Body of pancreas (tissue), 4 donors: ENCODE results near the gene PRKCB. TPM values are rescaled to one million over a fixed set of nuclear protein-coding genes. Genes with fewer than 3 reads are reported as not detected.

Experiments used
- ATAC-seq: fragments of 150-250 bp; one replicate; pipeline ENCODE4 v1.9.1; 2016
- DNase-seq, 4 donors: peaks; one replicate each; pipeline ENCODE4 v3.0.0-alpha.2; 2019
- H3K27ac ChIP-seq, 4 donors: fragments of 200-600 bp; sonication (generic); 1 replicate in 3 of 4; 2 replicates in 1 of 4; pipeline versions ENCODE4 v1.5.1 to v1.6.1; 2016 to 2019; ENCODE audit warnings: mild to moderate bottlenecking in 1 of 4, mixed read lengths in 1 of 4, moderate library complexity in 1 of 4
- H3K27me3 ChIP-seq, 2 donors: fragments of 200-600 bp; sonication (generic); one replicate each; pipeline ENCODE4 v1.6.0; 2016; ENCODE audit warnings: mild to moderate bottlenecking in 1 of 2
- H3K36me3 ChIP-seq, 2 donors: fragments of 200-600 bp; sonication (generic); replicated peaks in 1 of 2; 2 replicates each; pipeline ENCODE4 v1.5.1; 2016; ENCODE audit warnings: low read depth in 2 of 2; ENCODE audit not compliant: insufficient read depth in 1 of 2
- H3K4me1 ChIP-seq: fragments of 200-600 bp; sonication (generic); one replicate; pipeline ENCODE4 v1.6.0; 2016
- H3K4me3 ChIP-seq, 2 donors: fragments of 200-600 bp; sonication (generic); 1 replicate in 1 of 2; 2 replicates in 1 of 2; pipeline ENCODE4 v1.5.1; 2016 to 2019
- H3K9me3 ChIP-seq, 3 donors: fragments of 200-600 bp; sonication (generic); 1 replicate in 2 of 3; 2 replicates in 1 of 3; pipeline ENCODE4 v1.5.1; 2016
- POLR2A ChIP-seq, 3 donors: fragments of 450-650 bp; IDR thresholded peaks; one replicate each; pipeline ENCODE4 v1.6.1; 2016; ENCODE audit warnings: antibody characterized with exemption in 3 of 3, mild to moderate bottlenecking in 2 of 3
- WGBS, 2 donors: methylation state at CpG; one replicate each; pipeline ENCODE4 v1.1.5; 2017; 5-methylcytosine and 5-hydroxymethylcytosine counted together
- intact Hi-C: fragments of 100-400 bp; cut with DNase I; formaldehyde crosslinking; loops from one replicate; pipeline ENCODE4 v1.15.1; 2023
- total RNA-seq, 2 donors: library from RNA; depleted of rRNA; stranded (reverse); fragments of >200 nt; gene quantifications; one replicate each; pipeline ENCODE4 v1.1.0, GENCODE V29; 2016
- TF ChIP-seq, protein P1 (sequence below), 7 experiments: fragments of 450-650 bp in 4 of 7; fragments of 200-600 bp in 3 of 7; sonication (generic) in 3 of 7; IDR thresholded peaks; one replicate each; pipeline ENCODE4 v1.5.1; 2016 to 2019; ENCODE audit warnings: antibody characterized with exemption in 7 of 7

Gene PRKCB
- total RNA-seq, 2 donors from 2014 or later = 0.33 to 10.6 TPM

DNA sequence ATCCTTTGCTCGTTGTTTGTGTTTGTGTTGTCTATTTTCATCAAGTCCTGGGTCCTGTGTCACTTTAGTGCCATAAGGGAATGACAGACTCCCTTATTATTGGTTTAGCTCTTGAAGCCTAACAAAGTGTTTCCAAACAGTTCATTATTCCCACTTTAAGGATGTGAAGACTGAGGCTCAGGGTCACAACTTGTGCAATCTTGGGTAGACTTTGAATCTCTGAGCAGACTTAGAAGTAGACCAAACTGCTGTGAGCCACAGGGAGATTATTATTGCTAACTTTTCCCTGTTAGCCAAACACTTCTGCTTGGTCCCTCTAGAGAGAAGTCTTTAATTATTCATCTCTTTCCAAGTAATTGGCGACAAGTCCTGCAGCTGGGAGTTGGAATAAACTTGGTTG lies 31.8 kb downstream of the PRKCB start:
- DNase-seq = no peak
- Histone ChIP-seq H3K36me3 (no peaks in the 10 kb centered on the region), H3K4me3 (no peak overlapping the region), H3K27me3 (no peaks in the 10 kb centered on the region), H3K27ac (no peak overlapping the region), H3K4me1 (no peaks in the 10 kb centered on the region), H3K9me3 (no peaks in the 10 kb centered on the region)
- intact Hi-C loops = no loop called here
- no peak for TF ChIP-seq POLR2A (IDR thresholded peaks at IDR 0.05)
- TF ChIP-seq, protein P1, sequence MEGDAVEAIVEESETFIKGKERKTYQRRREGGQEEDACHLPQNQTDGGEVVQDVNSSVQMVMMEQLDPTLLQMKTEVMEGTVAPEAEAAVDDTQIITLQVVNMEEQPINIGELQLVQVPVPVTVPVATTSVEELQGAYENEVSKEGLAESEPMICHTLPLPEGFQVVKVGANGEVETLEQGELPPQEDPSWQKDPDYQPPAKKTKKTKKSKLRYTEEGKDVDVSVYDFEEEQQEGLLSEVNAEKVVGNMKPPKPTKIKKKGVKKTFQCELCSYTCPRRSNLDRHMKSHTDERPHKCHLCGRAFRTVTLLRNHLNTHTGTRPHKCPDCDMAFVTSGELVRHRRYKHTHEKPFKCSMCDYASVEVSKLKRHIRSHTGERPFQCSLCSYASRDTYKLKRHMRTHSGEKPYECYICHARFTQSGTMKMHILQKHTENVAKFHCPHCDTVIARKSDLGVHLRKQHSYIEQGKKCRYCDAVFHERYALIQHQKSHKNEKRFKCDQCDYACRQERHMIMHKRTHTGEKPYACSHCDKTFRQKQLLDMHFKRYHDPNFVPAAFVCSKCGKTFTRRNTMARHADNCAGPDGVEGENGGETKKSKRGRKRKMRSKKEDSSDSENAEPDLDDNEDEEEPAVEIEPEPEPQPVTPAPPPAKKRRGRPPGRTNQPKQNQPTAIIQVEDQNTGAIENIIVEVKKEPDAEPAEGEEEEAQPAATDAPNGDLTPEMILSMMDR (IDR thresholded peaks at IDR 0.05) = no peak
- ATAC-seq = no peak
- 33 to 56% methylated on average over 2 of the region's 2 CpGs for WGBS, 2 donors

DNA sequence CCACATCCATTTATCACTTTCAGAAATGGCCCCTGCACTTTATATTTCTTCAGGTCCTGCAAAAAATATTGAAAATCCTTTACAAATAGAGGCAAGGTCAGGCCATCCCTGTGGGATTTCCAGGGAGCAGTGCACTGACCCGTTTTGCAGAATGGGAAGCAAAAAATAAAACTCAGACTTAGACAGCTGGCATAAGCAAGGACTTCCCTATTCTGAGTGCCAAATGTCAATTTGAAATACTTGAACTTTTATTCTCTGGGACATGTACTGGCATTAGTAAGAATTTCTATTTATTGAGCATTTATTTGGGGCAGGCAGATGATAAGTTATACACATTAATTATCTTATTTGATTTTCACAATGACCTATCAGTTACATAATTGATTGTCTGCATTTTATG lies 32.4 kb downstream of the PRKCB start:
- H3K27me3 ChIP-seq = no peaks in the 10 kb centered on the region
- no peaks in the 10 kb centered on the region for H3K4me1 ChIP-seq
- TF ChIP-seq, protein P1 (IDR thresholded peaks at IDR 0.05) = no peak
- no peak for TF ChIP-seq POLR2A (IDR thresholded peaks at IDR 0.05)
- ATAC-seq (no peak), DNase-seq (no peak)
- no peak overlapping the region for H3K4me3 ChIP-seq
- intact Hi-C loops = no loop called here
- no peak overlapping the region for H3K27ac ChIP-seq
- H3K36me3 ChIP-seq = no peaks in the 10 kb centered on the region
- H3K9me3 ChIP-seq = no peaks in the 10 kb centered on the region
- WGBS, 2 donors = 15 to 21% methylated on average over 1 of the region's 1 CpG

DNA sequence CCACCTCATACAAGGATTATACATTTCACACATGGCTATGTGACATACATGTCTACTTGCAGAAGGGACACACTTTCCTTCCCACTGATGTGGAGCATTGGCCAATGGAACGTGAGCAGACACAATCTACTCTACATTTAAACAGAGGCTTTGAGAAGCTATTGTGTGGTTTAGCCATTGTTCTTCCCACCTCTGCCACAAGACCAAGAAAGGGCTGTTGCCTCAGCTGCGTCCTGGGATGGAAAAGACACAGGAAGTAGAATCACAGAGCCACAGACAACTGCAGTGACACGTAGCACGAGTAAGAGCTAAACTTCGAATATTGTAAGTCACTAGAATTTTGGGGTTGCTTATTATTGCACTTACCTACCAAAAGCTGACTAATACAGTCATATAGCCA lies 33.3 kb downstream of the PRKCB start:
- no peak overlapping the region for H3K4me3 ChIP-seq
- 25 to 31% methylated on average over 5 of the region's 5 CpGs for WGBS, 2 donors

DNA sequence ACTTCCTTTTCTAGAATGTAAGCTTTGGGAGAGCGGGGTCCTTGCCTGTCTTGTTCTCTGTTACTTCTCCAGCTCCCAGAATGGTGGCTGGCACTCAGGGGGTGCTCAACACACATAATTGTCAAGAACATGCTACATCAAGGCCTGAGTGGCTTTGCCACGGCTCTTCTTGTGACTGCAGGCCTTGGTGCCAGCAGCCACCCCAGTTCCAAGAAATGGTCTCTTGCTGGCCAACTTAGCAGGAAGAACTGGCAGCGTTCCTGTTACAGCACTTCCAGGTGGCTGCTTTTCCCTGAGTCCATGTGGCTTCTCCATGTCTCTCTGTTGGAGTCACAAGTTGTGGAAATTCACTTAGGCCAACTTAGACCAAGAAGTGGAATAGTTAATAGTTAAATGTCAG lies 36.1 kb downstream of the PRKCB start:
- intact Hi-C loops = no loop called here
- H3K4me3 ChIP-seq = no peak overlapping the region
- no peaks in the 10 kb centered on the region for H3K36me3 ChIP-seq
- no peak for TF ChIP-seq POLR2A (IDR thresholded peaks at IDR 0.05)
- TF ChIP-seq, protein P1 (IDR thresholded peaks at IDR 0.05) = no peak
- no peak overlapping the region for H3K27ac ChIP-seq
- H3K27me3 ChIP-seq = no peaks in the 10 kb centered on the region
- 53 to 59% methylated on average over 3 of the region's 3 CpGs for WGBS, 2 donors
- H3K4me1 ChIP-seq = no peaks in the 10 kb centered on the region
- ATAC-seq = no peak
- DNase-seq = peak; percentile 25 to 67 (median 39)
- no peaks in the 10 kb centered on the region for H3K9me3 ChIP-seq

More for the DNA sequence above, 33.3 kb downstream of the PRKCB start:
- Histone ChIP-seq H3K9me3 (no peaks in the 10 kb centered on the region), H3K27ac (no peak overlapping the region), H3K4me1 (no peaks in the 10 kb centered on the region), H3K27me3 (no peaks in the 10 kb centered on the region), H3K36me3 (no peaks in the 10 kb centered on the region)
- intact Hi-C loops = no loop called here
- ATAC-seq (no peak), DNase-seq (no peak)
- no peak for TF ChIP-seq POLR2A (IDR thresholded peaks at IDR 0.05)
- TF ChIP-seq, protein P1 (IDR thresholded peaks at IDR 0.05) = no peak

DNA sequence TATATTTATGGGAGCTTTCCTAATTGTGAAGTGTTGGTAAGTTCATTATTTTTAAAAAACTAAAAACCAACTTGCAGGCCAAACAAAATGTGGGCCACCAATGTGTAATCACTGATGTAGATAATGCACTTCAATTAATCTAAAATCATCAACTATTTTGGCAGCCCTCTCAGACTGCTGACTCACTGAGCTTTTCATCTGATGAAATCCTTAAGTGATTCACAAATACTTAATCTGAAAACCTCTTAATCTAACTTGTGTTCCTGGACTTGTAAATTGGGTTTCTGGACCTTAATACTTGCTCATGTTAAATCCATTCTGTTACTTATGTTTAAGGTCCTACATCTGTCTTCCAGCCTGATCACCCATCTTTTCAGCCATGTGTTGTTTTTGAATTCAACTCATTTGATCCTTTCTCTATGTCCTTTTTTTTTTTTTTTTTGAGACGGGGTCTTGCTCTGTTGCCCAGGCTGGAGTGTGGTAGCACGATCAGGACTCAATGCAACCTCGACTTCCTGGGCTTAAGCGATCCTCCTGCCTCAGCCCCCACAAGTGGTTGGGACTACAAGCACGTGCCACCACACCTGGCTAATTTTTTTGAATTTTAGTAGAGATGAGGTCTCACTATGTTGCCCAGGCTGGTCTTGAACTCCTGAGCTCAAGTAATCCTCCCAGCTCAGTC lies 39.0 kb downstream of the PRKCB start:
- H3K4me3 ChIP-seq = no peak overlapping the region
- H3K9me3 ChIP-seq = no peaks in the 10 kb centered on the region
- no peak for DNase-seq
- ATAC-seq = no peak
- H3K4me1 ChIP-seq = no peaks in the 10 kb centered on the region
- no peak overlapping the region for H3K27ac ChIP-seq
- no peaks in the 10 kb centered on the region for H3K36me3 ChIP-seq
- no peaks in the 10 kb centered on the region for H3K27me3 ChIP-seq
- TF ChIP-seq POLR2A (IDR thresholded peaks at IDR 0.05) = no peak
- TF ChIP-seq, protein P1 (IDR thresholded peaks at IDR 0.05) = no peak
- WGBS, 2 donors = 73 to 86% methylated on average over 5 of the region's 5 CpGs
- intact Hi-C loops = no loop called here
